ENCODE data around the gene NSL1. TPM values are rescaled to one million over a fixed set of nuclear protein-coding genes. Genes with fewer than 3 reads are reported as not detected.

NSL1 gene
- total and polyA plus RNA-seq, 3 donors from 2014 or later: 29.3 to 52.7 (median 50.0) TPM

DNA sequence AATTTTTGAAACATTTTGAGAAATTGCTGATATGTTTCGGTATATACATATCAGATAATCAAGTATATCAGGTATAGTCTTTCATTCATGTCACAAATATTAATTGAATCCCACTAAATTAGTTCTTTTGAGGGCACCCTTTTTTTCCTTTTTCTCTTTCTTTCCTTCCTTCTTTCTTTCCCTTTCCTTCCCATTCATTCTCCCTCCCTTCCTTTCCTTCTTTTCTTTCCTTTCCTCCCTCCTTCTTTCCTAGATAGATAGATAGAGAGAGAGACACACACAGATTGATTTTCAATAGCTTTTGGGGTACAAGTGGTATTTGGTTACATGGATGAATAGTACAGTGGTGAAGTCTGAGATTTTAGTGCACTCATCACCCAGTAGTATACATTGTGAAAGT lies 5.7 kb downstream of the NSL1 start:
- no peaks in the 10 kb centered on the region for H3K27me3 ChIP-seq
- intact Hi-C loops (cut with DNase I; ENCODE audit: low total_unique reads): no loop called here
- H3K9me3 ChIP-seq: no peaks in the 10 kb centered on the region
- no peak overlapping the region for H3K4me3 ChIP-seq
- 93 to 96% methylated on average over 1 of the region's 1 CpG for WGBS, 2 donors
- H3K27ac ChIP-seq: no peak overlapping the region
- H3K4me1 ChIP-seq: peaks cover 6% of the 10 kb centered on the region
- no peak for DNase-seq
- TF ChIP-seq, protein P1, sequence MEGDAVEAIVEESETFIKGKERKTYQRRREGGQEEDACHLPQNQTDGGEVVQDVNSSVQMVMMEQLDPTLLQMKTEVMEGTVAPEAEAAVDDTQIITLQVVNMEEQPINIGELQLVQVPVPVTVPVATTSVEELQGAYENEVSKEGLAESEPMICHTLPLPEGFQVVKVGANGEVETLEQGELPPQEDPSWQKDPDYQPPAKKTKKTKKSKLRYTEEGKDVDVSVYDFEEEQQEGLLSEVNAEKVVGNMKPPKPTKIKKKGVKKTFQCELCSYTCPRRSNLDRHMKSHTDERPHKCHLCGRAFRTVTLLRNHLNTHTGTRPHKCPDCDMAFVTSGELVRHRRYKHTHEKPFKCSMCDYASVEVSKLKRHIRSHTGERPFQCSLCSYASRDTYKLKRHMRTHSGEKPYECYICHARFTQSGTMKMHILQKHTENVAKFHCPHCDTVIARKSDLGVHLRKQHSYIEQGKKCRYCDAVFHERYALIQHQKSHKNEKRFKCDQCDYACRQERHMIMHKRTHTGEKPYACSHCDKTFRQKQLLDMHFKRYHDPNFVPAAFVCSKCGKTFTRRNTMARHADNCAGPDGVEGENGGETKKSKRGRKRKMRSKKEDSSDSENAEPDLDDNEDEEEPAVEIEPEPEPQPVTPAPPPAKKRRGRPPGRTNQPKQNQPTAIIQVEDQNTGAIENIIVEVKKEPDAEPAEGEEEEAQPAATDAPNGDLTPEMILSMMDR (IDR thresholded peaks at IDR 0.05): no peak
- TF ChIP-seq POLR2A (IDR thresholded peaks at IDR 0.05): no peak
- H3K36me3 ChIP-seq (ENCODE audit: low read depth, missing control alignments): no peaks in the 10 kb centered on the region

- Histone ChIP-seq H3K4me1 (no peaks in the 10 kb centered on the region), H3K4me3 (no peak overlapping the region), H3K27ac (no peak overlapping the region), H3K27me3 (no peaks in the 10 kb centered on the region), H3K9me3 (no peaks in the 10 kb centered on the region), H3K36me3 (ENCODE audit: low read depth, missing control alignments) (no peaks in the 10 kb centered on the region)
- WGBS, 2 donors: 78 to 84% methylated on average over 1 of the region's 1 CpG
- TF ChIP-seq, protein P1 (IDR thresholded peaks at IDR 0.05): no peak
- TF ChIP-seq POLR2A (IDR thresholded peaks at IDR 0.05): no peak
- no peak for DNase-seq
- intact Hi-C loops (cut with DNase I; ENCODE audit: low total_unique reads): loop anchor here (5.0 kb wide), 1 partner anchor 117 kb away; no protein-coding TSS in a partner anchor
These were observed 7.6 kb downstream of the NSL1 start for GRCh38 chr1:212783976-212784375.

- intact Hi-C loops (cut with DNase I; ENCODE audit: low total_unique reads): loop anchor here (5.0 kb wide), 1 partner anchor 115 kb away; no protein-coding TSS in a partner anchor
- Histone ChIP-seq H3K9me3 (no peaks in the 10 kb centered on the region), H3K27ac (no peak overlapping the region), H3K4me3 (no peak overlapping the region), H3K27me3 (no peaks in the 10 kb centered on the region), H3K36me3 (ENCODE audit: low read depth, missing control alignments) (no peaks in the 10 kb centered on the region), H3K4me1 (no peaks in the 10 kb centered on the region)
- DNase-seq: no peak
- TF ChIP-seq, protein P1 (IDR thresholded peaks at IDR 0.05): peak in 2 of 3 experiments; percentile 29 to 51
- no peak for TF ChIP-seq POLR2A (IDR thresholded peaks at IDR 0.05)
- WGBS, 2 donors: 89 to 91% methylated on average over 3 of the region's 3 CpGs
These were observed 9.0 kb downstream of the NSL1 start for GRCh38 chr1:212782422-212783154.

GRCh38 chr1:212781225-212781624 lies 10.4 kb downstream of the NSL1 start:
- intact Hi-C loops (cut with DNase I; ENCODE audit: low total_unique reads): loop anchor here (5.0 kb wide), 1 partner anchor 114 kb away; no protein-coding TSS in a partner anchor
- H3K4me1 ChIP-seq: no peaks in the 10 kb centered on the region
- TF ChIP-seq, protein P1 (IDR thresholded peaks at IDR 0.05): no peak
- no peak for TF ChIP-seq POLR2A (IDR thresholded peaks at IDR 0.05)
- no peak for DNase-seq
- H3K36me3 ChIP-seq (ENCODE audit: low read depth, missing control alignments): no peaks in the 10 kb centered on the region
- H3K9me3 ChIP-seq: no peaks in the 10 kb centered on the region
- no peak overlapping the region for H3K27ac ChIP-seq
- WGBS, 2 donors: 87 to 91% methylated on average over 2 of the region's 2 CpGs
- H3K4me3 ChIP-seq: no peak overlapping the region
- H3K27me3 ChIP-seq: no peaks in the 10 kb centered on the region

Data from testis (tissue), 3 donors.